HEK293T (cell line): ENCODE results near the gene ZNF766.
"Not testable (repeated sequence)": the region's sequence is repeated elsewhere in the genome, so short reads cannot be mapped to it uniquely, and the experiment has no call there.

Source experiments
- CTCF ChIA-PET: fragments of 350-600 bp; formaldehyde crosslinking; extraction: SDS; loops from one replicate; lab custom pipeline; 2021; ENCODE audit warnings: antibody characterized with exemption, inconsistent platforms; lab: Yijun Ruan, JAX
- POLR2A ChIA-PET: fragments of 350-600 bp; formaldehyde crosslinking; extraction: SDS; loops from one replicate; lab custom pipeline; 2020; ENCODE audit warnings: antibody characterized with exemption, inconsistent platforms; lab: Yijun Ruan, JAX
- DNase-seq: peaks from one replicate; pipeline ENCODE4 v3.0.0; 2012; ENCODE audit warnings: mixed read lengths; ENCODE audit errors: extremely low spot score
- ARNT ChIP-seq: fragments of 450-650 bp; IDR thresholded peaks from 2 replicates; pipeline ENCODE4 v1.6.1; 2017; ENCODE audit warnings: mild to moderate bottlenecking
- BHLHE40 ChIP-seq: fragments of 450-650 bp; IDR thresholded peaks from 2 replicates; pipeline ENCODE4 v1.6.1; 2016; ENCODE audit warnings: mild to moderate bottlenecking, moderate library complexity, borderline replicate concordance
- CTBP1 ChIP-seq: fragments of 450-650 bp; IDR thresholded peaks from 2 replicates; pipeline ENCODE4 v1.6.1; 2016; ENCODE audit warnings: borderline replicate concordance
- ELF4 ChIP-seq: fragments of 450-650 bp; IDR thresholded peaks from 2 replicates; pipeline ENCODE4 v1.6.1; 2017; ENCODE audit warnings: antibody characterized with exemption
- FOXA1 ChIP-seq: fragments of 450-650 bp; IDR thresholded peaks from 2 replicates; pipeline ENCODE4 v1.6.1; 2016; ENCODE audit warnings: mild to moderate bottlenecking
- FOXK2 ChIP-seq: fragments of 450-650 bp; IDR thresholded peaks from 2 replicates; pipeline ENCODE4 v1.6.1; 2016; ENCODE audit warnings: mild to moderate bottlenecking
- FOXM1 ChIP-seq: fragments of 450-650 bp; IDR thresholded peaks from 2 replicates; pipeline ENCODE4 v1.6.1; 2017; ENCODE audit warnings: mild to moderate bottlenecking, borderline replicate concordance
- HDGF ChIP-seq: fragments of 450-650 bp; IDR thresholded peaks from 2 replicates; pipeline ENCODE4 v1.6.1; 2017; ENCODE audit warnings: antibody characterized with exemption, borderline replicate concordance
- L3MBTL2 ChIP-seq: fragments of 450-650 bp; conservative IDR thresholded peaks from 2 replicates; pipeline ENCODE4 v1.6.1; 2016; ENCODE audit warnings: mild to moderate bottlenecking
- LEF1 ChIP-seq: fragments of 450-650 bp; IDR thresholded peaks from 2 replicates; pipeline ENCODE4 v1.6.1; 2017; ENCODE audit warnings: mild to moderate bottlenecking, borderline replicate concordance
- NFRKB ChIP-seq: fragments of 450-650 bp; IDR thresholded peaks from 2 replicates; pipeline ENCODE4 v1.6.1; 2016; ENCODE audit warnings: mild to moderate bottlenecking, moderate library complexity
- SP1 ChIP-seq: fragments of 450-650 bp; IDR thresholded peaks from 2 replicates; pipeline ENCODE4 v1.6.1; 2017
- SUZ12 ChIP-seq: fragments of 450-650 bp; IDR thresholded peaks from 2 replicates; pipeline ENCODE4 v1.6.1; 2016; ENCODE audit warnings: mild to moderate bottlenecking
- TARDBP ChIP-seq: fragments of 450-650 bp; IDR thresholded peaks from 2 replicates; pipeline ENCODE4 v1.6.1; 2016
- ZNF384 ChIP-seq: fragments of 450-650 bp; IDR thresholded peaks from 2 replicates; pipeline ENCODE4 v1.6.1; 2016
- TF ChIP-seq, protein P1 (sequence below): fragments of 450-650 bp; IDR thresholded peaks from 2 replicates; pipeline ENCODE4 v1.6.1; 2016

The ZNF766 gene

DNA sequence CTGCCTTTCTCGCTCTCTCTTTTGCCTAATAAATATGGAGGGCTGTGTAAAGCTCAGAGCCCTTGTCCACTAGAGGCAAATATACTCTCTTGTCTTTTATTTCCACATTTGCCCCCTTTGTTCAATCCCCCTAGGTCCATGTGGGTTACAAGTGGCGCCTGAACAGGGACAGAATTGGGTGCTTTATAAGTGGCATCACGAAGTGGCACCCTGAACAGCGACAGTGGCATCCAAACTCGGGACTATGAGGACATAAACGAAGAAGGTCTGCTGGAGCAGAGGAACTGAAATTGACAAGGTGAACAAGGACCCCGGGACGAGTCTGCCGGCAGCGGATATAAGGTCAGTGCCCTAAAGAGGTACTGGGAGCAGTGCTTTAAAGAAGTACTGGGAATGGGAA lies 62.4 kb downstream of the ZNF766 start:
- CTCF ChIA-PET = no interaction called here
- no peak for DNase-seq
- TF ChIP-seq BHLHE40 = no peak
- POLR2A ChIA-PET = no interaction called here

- POLR2A ChIA-PET = no interaction called here
These were observed 66.4 kb downstream of the ZNF766 start for GRCh38 chr19:52335768-52336116.

DNA sequence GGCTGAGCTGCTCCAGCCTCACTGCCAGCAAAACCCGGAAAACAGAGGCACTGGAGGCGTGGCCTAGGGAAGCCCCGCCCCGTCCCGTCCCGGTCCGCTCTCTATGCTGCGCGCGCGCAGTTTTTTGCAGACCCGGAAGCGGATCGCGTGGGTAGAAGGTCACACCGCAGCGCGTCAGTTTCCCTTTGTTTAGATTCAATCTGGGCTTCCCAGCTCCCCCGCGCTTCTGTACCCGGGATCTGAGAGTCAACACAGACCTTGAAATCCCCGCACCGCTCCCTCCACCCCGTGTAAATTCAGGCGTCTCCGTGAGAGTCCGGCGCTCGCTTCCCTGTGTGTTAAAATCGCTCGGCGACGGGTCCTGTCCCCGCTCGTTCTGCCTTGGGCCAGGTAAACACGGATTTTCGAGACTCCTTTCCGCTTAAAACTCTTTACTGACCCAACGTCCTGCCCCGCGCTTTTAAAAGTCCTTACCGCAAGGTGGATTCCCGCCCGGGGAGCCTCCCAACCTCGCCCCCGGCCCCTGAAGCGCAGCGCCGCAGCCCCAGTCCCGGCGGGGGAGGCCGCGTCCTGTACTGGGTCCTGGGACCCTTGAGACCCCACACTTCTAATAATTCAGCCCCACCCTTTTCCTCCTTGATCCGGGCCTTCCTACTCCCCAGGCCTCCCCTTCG lies 66.9 kb downstream of the ZNF766 start, which contains the start of gene ZNF610:
TSS of gene ZNF610 (plus strand) at position 127 of the 674 bp plus-strand sequence. CDS start 12,930 bp downstream, outside the sequence.
- POLR2A ChIA-PET = no interaction called here
- CTCF ChIA-PET = no interaction called here
- no peak for DNase-seq
- TF ChIP-seq ZNF384 (no peak), L3MBTL2 (no peak), SUZ12 (no peak), FOXM1 (no peak), FOXK2 (no peak)

More at GRCh38 chr19:52335768-52336116, 66.4 kb downstream of the ZNF766 start:
- TF ChIP-seq TARDBP (no peak), HDGF (no peak), ZNF384 (no peak), FOXA1 (no peak), ARNT (no peak), ELF4 (no peak), NFRKB (no peak), SP1 (no peak), BHLHE40 (no peak), FOXK2 (no peak), L3MBTL2 (no peak), CTBP1 (no peak), FOXM1 (no peak), LEF1 (no peak)
- TF ChIP-seq, protein P1, sequence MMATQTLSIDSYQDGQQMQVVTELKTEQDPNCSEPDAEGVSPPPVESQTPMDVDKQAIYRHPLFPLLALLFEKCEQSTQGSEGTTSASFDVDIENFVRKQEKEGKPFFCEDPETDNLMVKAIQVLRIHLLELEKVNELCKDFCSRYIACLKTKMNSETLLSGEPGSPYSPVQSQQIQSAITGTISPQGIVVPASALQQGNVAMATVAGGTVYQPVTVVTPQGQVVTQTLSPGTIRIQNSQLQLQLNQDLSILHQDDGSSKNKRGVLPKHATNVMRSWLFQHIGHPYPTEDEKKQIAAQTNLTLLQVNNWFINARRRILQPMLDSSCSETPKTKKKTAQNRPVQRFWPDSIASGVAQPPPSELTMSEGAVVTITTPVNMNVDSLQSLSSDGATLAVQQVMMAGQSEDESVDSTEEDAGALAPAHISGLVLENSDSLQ = no peak
- no peak for DNase-seq
- CTCF ChIA-PET = no interaction called here

GRCh38 chr19:52336791-52337381 lies 67.5 kb downstream of the ZNF766 start:
- POLR2A ChIA-PET = no interaction called here
- TF ChIP-seq ELF4 (no peak), ZNF384 (no peak), FOXM1 (no peak), SP1 (no peak), L3MBTL2 (no peak), SUZ12 (no peak), CTBP1 (no peak), ARNT (no peak)
- CTCF ChIA-PET = no interaction called here
- no peak for DNase-seq

- POLR2A ChIA-PET, CTCF ChIA-PET, DNase-seq: not testable (repeated sequence)
These were observed 69.6 kb downstream of the ZNF766 start for GRCh38 chr19:52339022-52339421.

DNA sequence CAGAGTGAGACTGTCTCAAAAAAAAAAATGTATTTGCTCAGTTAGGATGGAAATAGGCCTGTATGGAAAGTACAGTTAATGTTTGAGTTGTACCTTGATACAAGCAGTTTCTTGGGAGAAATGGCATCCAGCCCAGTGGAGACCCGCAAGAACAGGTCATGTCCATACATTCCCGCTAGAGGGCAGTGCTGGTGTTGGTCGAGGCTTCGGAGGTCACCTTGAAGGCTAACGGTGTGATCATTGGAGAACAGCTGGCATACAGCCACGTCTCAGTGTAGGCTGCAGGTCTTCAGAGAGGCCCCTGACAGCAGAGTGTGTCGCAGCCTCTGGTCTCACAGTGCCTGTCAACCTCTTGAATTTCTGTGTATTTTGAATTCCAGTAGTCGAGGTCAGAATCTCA lies 74.2 kb downstream of the ZNF766 start:
- DNase-seq = peak; percentile 51
- TF ChIP-seq ARNT (no peak), SUZ12 (no peak), BHLHE40 (no peak), HDGF (no peak), NFRKB (no peak), SP1 (no peak), LEF1 (no peak)
- POLR2A ChIA-PET = no interaction called here
- CTCF ChIA-PET = no interaction called here

DNA sequence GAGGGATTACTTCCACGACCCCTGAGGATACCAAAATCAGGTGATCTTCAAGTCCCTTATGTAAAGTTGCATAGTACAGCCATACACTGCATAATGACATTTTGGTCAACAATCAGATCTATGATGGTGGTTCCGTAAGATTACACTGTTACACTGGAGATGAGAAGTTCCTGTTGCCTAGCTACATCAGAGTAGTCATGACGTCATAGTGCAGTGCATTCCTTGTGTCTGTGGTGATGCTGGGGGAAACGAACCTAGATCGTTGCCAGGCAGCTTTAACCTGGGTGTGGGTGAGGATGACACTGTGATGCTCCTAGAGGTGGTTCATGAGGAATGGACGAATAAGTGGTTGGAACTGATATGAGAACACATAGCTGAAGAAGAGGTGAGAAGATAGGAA lies 75.8 kb downstream of the ZNF766 start:
- ChIA-PET CTCF (no interaction called here), POLR2A (no interaction called here)
- no peak for DNase-seq
- no peak for TF ChIP-seq SP1
- TF ChIP-seq BHLHE40 = no peak
- no peak for TF ChIP-seq NFRKB
- TF ChIP-seq FOXK2 = no peak
- TF ChIP-seq, protein P1 = no peak
- no peak for TF ChIP-seq ELF4
- no peak for TF ChIP-seq FOXM1
- TF ChIP-seq ZNF384 = no peak
- TF ChIP-seq ARNT = no peak
- TF ChIP-seq LEF1 = no peak
- no peak for TF ChIP-seq TARDBP
- TF ChIP-seq FOXA1 = no peak
- TF ChIP-seq L3MBTL2 = no peak
- no peak for TF ChIP-seq CTBP1
- no peak for TF ChIP-seq HDGF
- TF ChIP-seq SUZ12 = no peak
